VCaP (cell line): ENCODE data around the gene ATXN10.

Experiments
- H3K27ac ChIP-seq: fragments of 450-650 bp; 2 replicates; pipeline ENCODE4 v1.5.1; 2017
- TF ChIP-seq, protein P1 (sequence below): fragments of 450-650 bp; conservative IDR thresholded peaks from 2 replicates; pipeline ENCODE4 v1.5.1; 2017; ENCODE audit warnings: mild to moderate bottlenecking, moderate library complexity

The ATXN10 gene

DNA sequence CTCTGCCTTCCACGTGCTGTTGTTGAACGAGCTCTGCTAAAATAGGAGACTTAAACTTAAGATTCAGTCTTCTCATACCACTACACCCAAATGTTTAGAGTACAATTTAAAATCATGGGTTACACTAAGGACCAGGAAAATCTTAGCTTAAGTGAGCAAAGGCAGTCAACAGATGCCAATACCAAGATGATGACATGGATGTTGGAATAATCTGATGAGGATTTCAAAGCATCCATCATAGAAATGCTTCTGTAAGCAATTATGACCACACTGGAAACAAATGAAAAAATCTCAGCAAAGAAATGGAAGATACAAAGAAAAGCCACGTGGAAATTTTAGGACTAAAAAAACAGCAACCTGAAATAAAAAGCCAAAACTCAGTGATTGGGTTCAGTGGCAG lies 109.8 kb downstream of the ATXN10 start:
- TF ChIP-seq, protein P1, sequence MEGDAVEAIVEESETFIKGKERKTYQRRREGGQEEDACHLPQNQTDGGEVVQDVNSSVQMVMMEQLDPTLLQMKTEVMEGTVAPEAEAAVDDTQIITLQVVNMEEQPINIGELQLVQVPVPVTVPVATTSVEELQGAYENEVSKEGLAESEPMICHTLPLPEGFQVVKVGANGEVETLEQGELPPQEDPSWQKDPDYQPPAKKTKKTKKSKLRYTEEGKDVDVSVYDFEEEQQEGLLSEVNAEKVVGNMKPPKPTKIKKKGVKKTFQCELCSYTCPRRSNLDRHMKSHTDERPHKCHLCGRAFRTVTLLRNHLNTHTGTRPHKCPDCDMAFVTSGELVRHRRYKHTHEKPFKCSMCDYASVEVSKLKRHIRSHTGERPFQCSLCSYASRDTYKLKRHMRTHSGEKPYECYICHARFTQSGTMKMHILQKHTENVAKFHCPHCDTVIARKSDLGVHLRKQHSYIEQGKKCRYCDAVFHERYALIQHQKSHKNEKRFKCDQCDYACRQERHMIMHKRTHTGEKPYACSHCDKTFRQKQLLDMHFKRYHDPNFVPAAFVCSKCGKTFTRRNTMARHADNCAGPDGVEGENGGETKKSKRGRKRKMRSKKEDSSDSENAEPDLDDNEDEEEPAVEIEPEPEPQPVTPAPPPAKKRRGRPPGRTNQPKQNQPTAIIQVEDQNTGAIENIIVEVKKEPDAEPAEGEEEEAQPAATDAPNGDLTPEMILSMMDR = no peak

DNA sequence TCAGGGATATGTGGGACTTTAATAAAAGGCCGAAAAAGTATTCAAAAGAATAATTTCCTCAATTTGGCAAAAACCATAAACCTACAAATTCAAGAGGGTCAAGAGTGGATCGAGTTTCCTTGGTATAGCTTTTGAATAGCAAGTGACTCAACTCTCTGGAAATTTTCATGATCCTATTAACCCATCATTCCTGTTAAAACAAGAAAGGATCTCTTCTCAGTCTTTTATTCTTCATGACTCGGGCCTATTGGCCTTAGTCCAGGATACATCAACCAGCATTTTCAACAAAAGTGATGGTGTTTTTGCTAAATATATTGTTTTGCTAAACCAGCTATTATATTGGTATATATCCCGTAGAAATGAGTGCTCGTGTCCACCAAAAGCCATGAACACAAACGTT lies 110.3 kb downstream of the ATXN10 start:
- TF ChIP-seq, protein P1 = no peak
- no peak overlapping the region for H3K27ac ChIP-seq

More for the DNA sequence above, 109.8 kb downstream of the ATXN10 start:
- H3K27ac ChIP-seq = no peak overlapping the region

DNA sequence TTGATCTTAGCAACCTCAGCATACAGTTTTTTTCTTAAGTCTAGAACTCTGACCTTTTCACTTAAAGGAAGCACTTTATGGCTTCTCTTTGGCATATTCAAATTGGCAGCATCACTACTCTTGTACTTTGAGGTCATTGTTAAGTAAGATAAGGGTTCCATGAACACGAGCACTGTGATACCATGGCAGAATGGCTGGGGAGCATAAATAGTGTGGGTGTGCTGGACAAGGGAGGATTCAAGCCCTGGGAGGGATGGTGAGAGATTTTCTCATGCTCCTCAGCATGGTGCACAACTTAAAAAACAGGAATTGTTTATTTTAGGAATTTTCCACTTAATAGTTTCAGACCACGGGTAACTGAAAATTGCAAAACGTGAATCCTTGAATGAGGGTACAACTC lies 111.4 kb downstream of the ATXN10 start:
- no peak overlapping the region for H3K27ac ChIP-seq
- TF ChIP-seq, protein P1 = no peak

DNA sequence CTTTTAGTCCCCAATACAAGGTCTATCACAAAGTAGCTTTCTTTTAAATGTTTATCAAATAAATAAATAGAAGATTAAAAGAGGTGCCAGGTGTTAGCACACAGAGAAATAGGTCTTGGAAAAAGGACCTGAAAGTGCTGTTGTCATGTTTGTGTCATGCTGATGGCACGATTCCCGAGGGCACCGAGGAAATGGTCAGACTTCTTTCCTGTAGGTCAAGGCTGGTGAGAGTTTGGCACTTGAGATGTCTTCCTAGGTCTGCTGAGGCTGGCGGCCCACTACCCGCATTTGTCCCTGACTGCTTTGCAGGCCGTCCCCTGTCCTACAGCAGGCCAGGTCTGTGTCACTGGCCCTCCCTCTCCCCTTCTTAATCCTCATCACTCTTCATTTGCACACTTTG lies 112.1 kb downstream of the ATXN10 start:
- TF ChIP-seq, protein P1 = no peak
- H3K27ac ChIP-seq = no peak overlapping the region

DNA sequence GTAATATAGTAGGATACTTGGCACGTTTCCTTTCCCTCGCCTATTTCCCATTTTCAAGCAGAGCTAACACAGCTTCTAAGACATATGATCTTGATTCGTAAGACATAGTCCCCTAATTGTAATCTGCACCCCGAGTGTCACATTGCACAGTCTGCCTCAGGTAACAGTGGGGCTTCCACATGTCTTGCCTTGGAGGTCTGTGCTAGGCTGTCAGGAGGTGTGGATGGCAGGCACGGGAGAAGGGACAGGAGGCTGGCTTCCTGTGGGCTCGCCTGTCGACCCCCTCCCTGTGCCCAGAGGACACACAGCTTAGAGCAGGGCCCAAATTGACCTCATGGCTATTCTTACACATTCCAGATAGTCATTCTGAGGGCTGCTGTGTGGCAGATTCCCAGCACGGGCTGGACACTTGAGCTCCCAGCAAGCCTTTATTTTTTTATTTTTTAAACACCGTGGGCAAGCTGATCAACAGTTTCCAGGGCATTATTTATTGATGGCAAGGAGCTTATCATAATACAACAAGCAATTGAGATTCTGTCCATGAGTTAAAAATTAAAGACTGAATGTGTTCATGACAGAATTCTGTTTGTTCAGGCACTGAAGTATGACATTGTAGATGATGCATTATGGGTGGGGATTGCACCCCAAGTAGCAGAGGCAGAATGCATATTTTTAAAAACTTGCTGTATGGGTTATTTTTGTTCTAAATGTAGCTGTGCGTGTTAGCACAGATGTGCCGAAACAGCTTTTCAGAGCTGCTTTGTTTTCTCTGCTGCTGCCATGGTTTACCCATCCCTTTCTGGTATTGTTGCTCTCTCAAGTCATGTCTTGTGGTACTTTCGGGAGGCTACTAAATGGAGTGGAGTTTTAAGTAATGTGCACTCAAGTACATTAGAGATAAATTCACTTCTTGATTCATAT lies 113.0 kb downstream of the ATXN10 start:
- H3K27ac ChIP-seq = no peak overlapping the region
- TF ChIP-seq, protein P1 = no peak

DNA sequence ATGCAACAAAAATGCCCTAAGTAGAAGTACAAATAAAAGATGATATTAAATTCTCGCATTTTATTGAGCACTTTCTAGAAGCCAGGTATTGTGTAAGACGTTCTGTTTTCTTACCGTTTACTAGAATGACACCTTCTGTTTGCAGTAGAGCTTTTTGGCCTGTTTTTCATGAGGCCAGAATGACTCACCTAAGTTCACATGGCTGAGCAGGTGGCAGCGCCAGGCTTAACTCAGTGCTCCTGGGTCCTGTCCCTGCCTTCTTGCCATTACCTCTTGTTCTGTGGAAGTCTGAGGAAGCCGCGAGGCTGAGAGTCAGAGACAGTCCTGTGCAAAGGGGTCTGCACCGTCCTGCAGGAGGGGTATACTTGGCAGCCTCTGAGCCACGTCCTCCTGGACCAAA lies 113.8 kb downstream of the ATXN10 start:
- H3K27ac ChIP-seq = no peak overlapping the region
- TF ChIP-seq, protein P1 = no peak

DNA sequence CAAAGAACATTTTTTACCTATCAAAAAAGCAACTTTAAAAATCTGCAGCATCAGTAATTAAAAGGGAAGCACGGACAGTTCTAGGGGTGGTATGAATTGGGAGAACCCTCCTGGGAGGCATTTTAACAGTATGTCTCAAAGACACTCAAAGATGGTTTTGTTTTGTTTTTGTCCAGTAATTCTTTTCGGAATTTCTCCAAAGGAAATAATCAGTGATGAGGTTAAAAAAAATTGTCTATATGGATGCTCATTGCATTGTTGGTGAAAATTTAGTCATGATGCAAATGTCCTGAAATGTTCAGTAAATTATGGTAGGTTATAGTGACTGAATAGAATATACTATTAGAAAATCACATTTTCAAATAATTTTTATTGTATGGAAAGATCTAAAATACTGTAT lies 115.1 kb downstream of the ATXN10 start:
- H3K27ac ChIP-seq = no peak overlapping the region
- TF ChIP-seq, protein P1 = no peak
